ENCODE results near the gene FBXL7. TPM values are rescaled to one million over a fixed set of nuclear protein-coding genes. Genes with fewer than 3 reads are reported as not detected.

FBXL7 gene
- total RNA-seq, 4 donors from 2014 or later: 2.0 to 6.8 (median 3.9) TPM

DNA sequence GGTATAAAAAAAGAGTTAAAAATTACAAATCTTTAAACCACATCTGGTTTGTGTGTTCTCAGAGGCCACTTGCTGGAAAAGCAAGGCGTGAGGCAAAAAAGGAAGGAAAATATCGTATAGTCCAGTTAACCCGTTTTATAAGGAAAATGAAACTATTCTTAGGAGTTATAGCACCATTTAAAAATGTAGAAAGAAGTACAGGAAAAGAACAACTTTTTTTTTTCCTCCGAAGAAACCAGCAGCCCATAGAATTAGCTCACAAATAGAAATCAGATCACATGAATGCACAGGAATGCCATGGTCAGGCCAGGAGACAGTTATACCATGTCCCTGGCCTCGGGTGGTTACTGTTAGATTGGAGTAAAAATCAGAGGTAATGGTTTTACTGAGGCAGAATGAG is 241.6 kb downstream of the FBXL7 start:
- intact Hi-C loops (cut with DNase I; ENCODE audit: low total_unique reads): no loop called here
- no peak for DNase-seq (ENCODE audit: low spot score in 2 of 2)
- no peak overlapping the region for H3K4me3 ChIP-seq (ENCODE audit: low read depth, poor library complexity, severe bottlenecking)
- TF ChIP-seq, protein P1, sequence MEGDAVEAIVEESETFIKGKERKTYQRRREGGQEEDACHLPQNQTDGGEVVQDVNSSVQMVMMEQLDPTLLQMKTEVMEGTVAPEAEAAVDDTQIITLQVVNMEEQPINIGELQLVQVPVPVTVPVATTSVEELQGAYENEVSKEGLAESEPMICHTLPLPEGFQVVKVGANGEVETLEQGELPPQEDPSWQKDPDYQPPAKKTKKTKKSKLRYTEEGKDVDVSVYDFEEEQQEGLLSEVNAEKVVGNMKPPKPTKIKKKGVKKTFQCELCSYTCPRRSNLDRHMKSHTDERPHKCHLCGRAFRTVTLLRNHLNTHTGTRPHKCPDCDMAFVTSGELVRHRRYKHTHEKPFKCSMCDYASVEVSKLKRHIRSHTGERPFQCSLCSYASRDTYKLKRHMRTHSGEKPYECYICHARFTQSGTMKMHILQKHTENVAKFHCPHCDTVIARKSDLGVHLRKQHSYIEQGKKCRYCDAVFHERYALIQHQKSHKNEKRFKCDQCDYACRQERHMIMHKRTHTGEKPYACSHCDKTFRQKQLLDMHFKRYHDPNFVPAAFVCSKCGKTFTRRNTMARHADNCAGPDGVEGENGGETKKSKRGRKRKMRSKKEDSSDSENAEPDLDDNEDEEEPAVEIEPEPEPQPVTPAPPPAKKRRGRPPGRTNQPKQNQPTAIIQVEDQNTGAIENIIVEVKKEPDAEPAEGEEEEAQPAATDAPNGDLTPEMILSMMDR (IDR thresholded peaks at IDR 0.05): no peak
- TF ChIP-seq POLR2A (IDR thresholded peaks at IDR 0.05): no peak
- whole genome bisulfite sequencing, 2 donors: 67% methylated on average over 5 of the region's 5 CpGs

DNA sequence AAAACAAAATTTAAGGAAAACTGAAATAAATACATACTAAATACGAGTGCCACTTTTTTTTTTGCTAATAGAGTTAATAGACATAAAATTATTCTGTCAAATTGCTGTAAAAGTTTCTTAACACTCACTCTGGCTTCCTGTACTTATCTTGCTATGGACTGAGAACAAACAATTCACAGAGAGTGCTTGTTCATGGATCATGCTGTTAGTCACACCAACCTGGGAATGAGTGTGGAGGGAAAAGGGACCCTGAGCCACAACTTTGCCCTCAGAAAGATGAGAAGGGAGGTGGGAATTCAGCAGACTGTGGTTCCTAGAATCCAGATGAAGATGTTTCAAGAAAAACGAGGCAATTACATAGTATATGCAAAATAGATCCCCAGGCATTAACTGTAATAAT is 246.9 kb downstream of the FBXL7 start:
- no peak for TF ChIP-seq POLR2A (IDR thresholded peaks at IDR 0.05)
- TF ChIP-seq, protein P1 (IDR thresholded peaks at IDR 0.05): no peak
- intact Hi-C loops (cut with DNase I; ENCODE audit: low total_unique reads): no loop called here
- 62% methylated on average over 2 of the region's 2 CpGs for WGBS, 2 donors
- no peak overlapping the region for H3K4me3 ChIP-seq (ENCODE audit: low read depth, poor library complexity, severe bottlenecking)
- DNase-seq (ENCODE audit: low spot score in 2 of 2): no peak

GRCh38 chr5:15748266-15748665 is 248.3 kb downstream of the FBXL7 start:
- DNase-seq (ENCODE audit: low spot score in 2 of 2): no peak
- intact Hi-C loops (cut with DNase I; ENCODE audit: low total_unique reads): no loop called here

GRCh38 chr5:15752663-15753285 is 252.8 kb downstream of the FBXL7 start:
- DNase-seq (ENCODE audit: low spot score in 2 of 2): no peak

More at GRCh38 chr5:15748266-15748665, 248.3 kb downstream of the FBXL7 start:
- WGBS, 2 donors: 52 to 71% methylated on average over 2 of the region's 2 CpGs
- TF ChIP-seq POLR2A (IDR thresholded peaks at IDR 0.05): no peak
- TF ChIP-seq, protein P1 (IDR thresholded peaks at IDR 0.05): no peak
- H3K4me3 ChIP-seq (ENCODE audit: low read depth, poor library complexity, severe bottlenecking): no peak overlapping the region

GRCh38 chr5:15753752-15754151 is 253.8 kb downstream of the FBXL7 start:
- intact Hi-C loops (cut with DNase I; ENCODE audit: low total_unique reads): no loop called here
- WGBS, 2 donors: 79 to 87% methylated on average over 1 of the region's 1 CpG
- TF ChIP-seq, protein P1 (IDR thresholded peaks at IDR 0.05): no peak
- no peak for TF ChIP-seq POLR2A (IDR thresholded peaks at IDR 0.05)
- no peak for DNase-seq (ENCODE audit: low spot score in 2 of 2)
- no peak overlapping the region for H3K4me3 ChIP-seq (ENCODE audit: low read depth, poor library complexity, severe bottlenecking)

More at GRCh38 chr5:15752663-15753285, 252.8 kb downstream of the FBXL7 start:
- H3K4me3 ChIP-seq (ENCODE audit: low read depth, poor library complexity, severe bottlenecking): no peak overlapping the region
- no peak for TF ChIP-seq POLR2A (IDR thresholded peaks at IDR 0.05)
- WGBS, 2 donors: 68 to 74% methylated on average over 10 of the region's 10 CpGs
- intact Hi-C loops (cut with DNase I; ENCODE audit: low total_unique reads): no loop called here

- DNase-seq (ENCODE audit: low spot score in 2 of 2): no peak
- intact Hi-C loops (cut with DNase I; ENCODE audit: low total_unique reads): no loop called here
- TF ChIP-seq, protein P1 (IDR thresholded peaks at IDR 0.05): no peak
- no peak for TF ChIP-seq POLR2A (IDR thresholded peaks at IDR 0.05)
- WGBS, 2 donors: 56 to 58% methylated on average over 1 of the region's 1 CpG
- no peak overlapping the region for H3K4me3 ChIP-seq (ENCODE audit: low read depth, poor library complexity, severe bottlenecking)
These were observed 257.1 kb downstream of the FBXL7 start for GRCh38 chr5:15757103-15757502.

All from lower leg skin (tissue), 4 donors.